H7 (cell line): Measurements from ENCODE around the gene CSTPP1. TPM values are rescaled to one million over a fixed set of nuclear protein-coding genes. Genes with fewer than 3 reads are reported as not detected.

Experiments used
- DNase-seq: peaks from one replicate; pipeline ENCODE4 v3.0.0; 2012
- H3K27me3 ChIP-seq: 2 replicates; pipeline ENCODE4 v1.6.0; 2011; ENCODE audit warnings: mild to moderate bottlenecking, low read length; ENCODE audit not compliant: control insufficient read depth, insufficient read depth
- H3K36me3 ChIP-seq: replicated peaks from 2 replicates; pipeline ENCODE4 v1.5.1; 2011; ENCODE audit warnings: low read length; ENCODE audit not compliant: control insufficient read depth, insufficient read depth
- H3K4me3 ChIP-seq: 2 replicates; pipeline ENCODE4 v1.5.1; 2011; ENCODE audit warnings: low read depth, mild to moderate bottlenecking, control low read depth, low read length, moderate library complexity; ENCODE audit not compliant: insufficient read depth
- total RNA-seq: library from RNA; depleted of rRNA; stranded (reverse); fragments of >200 nt; shearing (Covaris generic); gene quantifications from 2 replicates; pipeline ENCODE4 v1.2.3, GENCODE V29; 2014

The CSTPP1 gene
- total RNA-seq, 1 experiment from 2014 or later, result 29.3 TPM

DNA sequence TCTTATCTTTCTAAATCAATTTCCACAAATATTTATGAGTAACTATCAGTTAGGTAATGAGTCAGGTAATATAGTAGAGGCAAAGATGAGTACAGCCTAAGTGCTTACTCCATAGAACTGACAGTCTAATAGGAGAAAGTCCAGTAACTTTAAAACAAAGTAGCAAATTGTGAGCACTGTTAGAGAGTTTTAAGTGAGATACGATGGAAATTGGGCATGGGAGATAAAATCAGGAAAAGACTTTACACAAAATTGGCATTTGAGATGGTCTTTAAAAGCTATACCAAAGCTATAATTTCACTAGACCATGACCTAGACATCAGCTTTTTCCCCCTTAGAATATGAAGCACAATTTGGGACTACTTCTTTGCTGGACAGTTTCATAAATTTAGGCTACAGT, 113.7 kb downstream of the CSTPP1 start:
- H3K27me3 ChIP-seq, result no peaks in the 10 kb centered on the region
- DNase-seq, result no peak
- no peaks in the 10 kb centered on the region for H3K36me3 ChIP-seq
- H3K4me3 ChIP-seq, result no peak overlapping the region

DNA sequence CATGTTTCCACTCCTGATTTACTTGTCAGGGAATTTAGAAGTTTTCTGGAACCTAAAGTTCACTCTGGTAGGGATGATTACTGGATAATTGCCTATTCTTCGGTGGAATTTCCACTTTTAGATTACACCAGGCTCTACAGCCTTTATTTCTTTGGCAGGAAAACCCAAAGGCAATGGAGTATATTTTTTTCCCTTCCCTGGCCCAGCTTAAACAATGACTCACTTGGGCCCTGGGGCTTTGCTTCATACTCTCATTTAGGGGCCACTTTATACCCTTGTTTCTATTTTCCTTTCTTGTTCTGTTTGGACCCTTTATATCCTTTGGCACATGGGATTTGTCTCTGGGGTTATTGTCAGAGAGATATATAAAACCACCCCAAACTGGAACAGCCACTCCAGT, 114.7 kb downstream of the CSTPP1 start:
- no peak for DNase-seq
- no peaks in the 10 kb centered on the region for H3K36me3 ChIP-seq
- no peak overlapping the region for H3K4me3 ChIP-seq
- no peaks in the 10 kb centered on the region for H3K27me3 ChIP-seq

DNA sequence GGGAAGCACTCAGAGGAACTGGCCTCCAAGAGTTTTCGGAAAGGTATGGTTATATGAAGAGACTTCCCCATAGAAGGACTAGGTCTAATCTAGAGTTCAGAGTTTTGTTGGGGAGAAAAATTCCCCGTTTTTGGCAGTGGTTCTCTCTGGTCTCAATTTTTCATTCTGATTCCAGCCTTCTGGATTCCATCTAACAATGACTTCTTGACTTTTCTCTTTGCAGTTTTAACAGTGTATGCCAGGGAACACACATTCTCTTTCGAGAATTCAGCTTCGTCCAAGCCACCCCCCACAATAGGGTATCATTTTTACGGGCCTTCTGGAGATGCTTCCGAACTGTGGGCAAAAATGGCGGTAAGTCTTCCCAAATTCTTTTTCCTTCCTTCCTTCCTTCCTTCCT, 115.6 kb downstream of the CSTPP1 start:
- no peaks in the 10 kb centered on the region for H3K27me3 ChIP-seq
- no peak for DNase-seq
- no peaks in the 10 kb centered on the region for H3K36me3 ChIP-seq
- no peak overlapping the region for H3K4me3 ChIP-seq

- H3K4me3 ChIP-seq, result no peak overlapping the region
- H3K27me3 ChIP-seq, result no peaks in the 10 kb centered on the region
- no peak for DNase-seq
- no peaks in the 10 kb centered on the region for H3K36me3 ChIP-seq
Observed at GRCh38 chr11:47052576-47052975, 116.0 kb downstream of the CSTPP1 start.

DNA sequence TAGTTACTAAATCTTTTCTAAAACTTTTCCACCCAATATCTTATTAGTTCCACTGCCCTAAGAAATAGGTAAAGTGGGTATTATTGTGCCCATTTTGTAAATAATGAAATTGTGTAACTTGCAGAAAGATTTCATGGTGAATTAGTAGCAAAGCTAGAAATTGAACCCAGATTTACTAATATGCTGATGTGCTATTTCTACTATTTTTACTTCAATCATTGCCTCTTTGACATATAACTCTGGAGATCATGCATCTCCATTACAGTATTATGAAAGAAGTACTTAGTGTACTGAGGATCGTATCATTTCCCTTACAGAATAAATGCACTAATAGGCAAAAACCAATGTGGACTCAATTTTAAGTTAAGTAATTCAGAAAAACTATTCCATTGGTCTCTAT, 119.0 kb downstream of the CSTPP1 start:
- Histone ChIP-seq H3K36me3 (no peaks in the 10 kb centered on the region), H3K4me3 (no peak overlapping the region), H3K27me3 (no peaks in the 10 kb centered on the region)
- no peak for DNase-seq

DNA sequence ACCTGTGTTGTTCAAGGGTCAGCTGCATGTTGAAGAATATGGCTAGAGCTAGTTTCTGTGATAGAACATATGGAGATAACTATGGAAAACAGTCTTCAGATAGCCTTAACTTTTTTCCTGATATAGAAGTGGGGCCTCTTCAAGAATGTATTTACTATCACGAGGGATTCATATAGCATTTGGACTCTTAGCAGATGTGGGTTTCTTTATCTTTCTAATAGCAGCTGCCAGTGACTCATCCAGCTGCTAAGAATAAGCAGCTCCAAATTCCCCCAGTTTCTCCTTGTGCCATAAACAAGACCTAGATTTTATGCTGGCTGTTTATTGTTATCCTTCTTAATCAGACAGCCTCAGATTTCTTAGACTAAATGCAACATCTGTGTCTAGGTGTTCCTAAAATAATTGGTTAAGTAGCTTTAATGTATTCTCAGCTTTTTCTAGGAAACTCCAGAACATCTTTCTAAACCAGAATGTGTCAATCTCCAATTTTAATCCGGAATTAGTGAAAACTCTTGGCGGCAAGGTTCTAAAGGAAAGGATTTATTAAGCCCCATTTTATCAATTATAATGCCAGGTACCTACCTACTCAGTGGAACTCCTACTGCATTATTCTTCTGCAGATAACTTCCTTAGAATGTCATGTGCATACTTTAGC, 119.8 kb downstream of the CSTPP1 start:
- no peak overlapping the region for H3K4me3 ChIP-seq
- no peaks in the 10 kb centered on the region for H3K36me3 ChIP-seq
- DNase-seq, result no peak

GRCh38 chr11:47057365-47057764, 120.8 kb downstream of the CSTPP1 start:
- H3K27me3 ChIP-seq, result no peaks in the 10 kb centered on the region
- H3K36me3 ChIP-seq, result no peaks in the 10 kb centered on the region
- no peak for DNase-seq
- H3K4me3 ChIP-seq, result no peak overlapping the region

More for the DNA sequence above, 119.8 kb downstream of the CSTPP1 start:
- H3K27me3 ChIP-seq, result no peaks in the 10 kb centered on the region

DNA sequence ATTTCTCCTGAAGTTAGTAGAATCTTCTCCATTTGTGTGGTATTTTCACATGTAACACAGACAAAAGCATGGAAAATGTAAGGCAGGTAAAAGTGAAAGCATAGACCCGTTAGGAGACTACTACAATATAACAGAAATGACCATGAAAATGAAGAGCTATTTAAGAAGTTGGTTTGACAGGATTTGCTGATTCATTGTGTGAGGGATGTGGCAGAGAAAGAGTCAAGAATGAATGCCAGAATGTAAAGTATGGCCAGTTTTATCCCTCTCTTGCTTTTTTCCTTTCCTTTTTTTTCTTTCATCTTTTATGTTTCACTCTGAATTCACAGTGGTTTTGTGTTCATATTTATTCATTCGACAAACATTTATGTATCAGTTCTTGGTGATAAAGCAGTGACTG, 124.2 kb downstream of the CSTPP1 start:
- H3K27me3 ChIP-seq, result no peaks in the 10 kb centered on the region
- DNase-seq, result no peak
- H3K4me3 ChIP-seq, result no peak overlapping the region
- no peaks in the 10 kb centered on the region for H3K36me3 ChIP-seq

DNA sequence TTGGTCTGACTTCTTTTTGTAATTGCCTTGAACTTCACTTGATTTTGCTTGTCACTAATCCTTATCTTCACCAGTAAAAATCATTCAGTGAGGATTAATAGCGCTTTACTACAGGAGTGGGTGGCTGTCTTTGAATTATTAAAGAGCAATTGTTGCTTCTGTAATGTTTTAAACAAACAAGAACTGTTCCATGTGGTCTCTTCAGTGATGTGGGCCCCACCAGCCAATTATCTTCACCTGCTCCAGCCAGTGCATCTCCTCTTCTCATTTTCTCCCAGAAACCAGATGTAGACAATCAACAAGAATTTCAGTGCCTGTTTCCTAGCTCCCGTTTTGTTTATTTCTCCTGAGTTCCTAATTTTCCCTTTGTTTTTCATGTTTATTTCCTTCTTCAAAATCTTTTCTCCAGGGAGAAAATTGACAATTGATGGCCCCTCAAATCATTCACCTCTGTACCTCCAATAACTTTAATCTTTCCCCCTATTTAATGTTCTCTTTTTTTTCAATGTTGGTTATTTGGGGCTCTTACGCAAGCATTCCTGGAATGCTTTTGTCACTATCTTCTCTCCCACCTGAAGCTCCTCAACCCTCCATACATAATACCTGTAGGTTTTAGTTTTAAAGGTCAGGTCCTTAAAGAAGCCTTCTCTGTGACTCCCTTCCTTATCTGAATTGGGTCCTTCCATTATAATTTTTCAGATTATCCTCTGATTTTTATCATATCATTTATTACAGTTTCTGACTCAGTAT, 125.0 kb downstream of the CSTPP1 start:
- Histone ChIP-seq H3K27me3 (no peaks in the 10 kb centered on the region), H3K36me3 (no peaks in the 10 kb centered on the region), H3K4me3 (no peak overlapping the region)
- no peak for DNase-seq

- H3K36me3 ChIP-seq, result no peaks in the 10 kb centered on the region
- DNase-seq, result no peak
- no peak overlapping the region for H3K4me3 ChIP-seq
- H3K27me3 ChIP-seq, result no peaks in the 10 kb centered on the region
Observed at GRCh38 chr11:47062736-47063135, 126.2 kb downstream of the CSTPP1 start.

DNA sequence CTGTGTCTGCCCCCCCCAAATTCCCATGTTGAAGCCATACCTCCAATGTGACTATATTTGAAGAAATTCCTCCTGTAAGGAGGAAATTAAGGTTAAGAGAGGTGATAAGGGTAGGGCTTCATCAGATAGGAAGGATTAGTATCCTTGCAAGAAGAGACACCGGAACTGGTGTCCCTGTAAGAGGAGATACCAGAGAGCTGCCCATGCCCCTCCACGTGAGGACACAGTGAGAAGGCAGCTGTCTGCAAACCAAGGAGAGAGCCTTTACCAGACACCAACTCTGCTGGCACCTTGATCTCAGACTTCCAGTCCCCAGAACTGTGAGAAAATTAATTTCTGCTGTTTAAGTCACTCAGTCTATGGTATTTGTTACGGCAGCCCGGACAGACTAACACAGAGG, 130.8 kb downstream of the CSTPP1 start:
- Histone ChIP-seq H3K4me3 (no peak overlapping the region), H3K27me3 (no peaks in the 10 kb centered on the region), H3K36me3 (no peaks in the 10 kb centered on the region)
- no peak for DNase-seq

GRCh38 chr11:47070769-47071168, 134.2 kb downstream of the CSTPP1 start:
- no peak for DNase-seq
- Histone ChIP-seq H3K27me3 (no peaks in the 10 kb centered on the region), H3K36me3 (no peaks in the 10 kb centered on the region), H3K4me3 (no peak overlapping the region)

- no peak for DNase-seq
Observed at GRCh38 chr11:47071341-47071740, 134.8 kb downstream of the CSTPP1 start.

GRCh38 chr11:47071791-47072261, 135.3 kb downstream of the CSTPP1 start:
- DNase-seq, result no peak
- Histone ChIP-seq H3K36me3 (no peaks in the 10 kb centered on the region), H3K27me3 (no peaks in the 10 kb centered on the region), H3K4me3 (no peak overlapping the region)

More at GRCh38 chr11:47071341-47071740, 134.8 kb downstream of the CSTPP1 start:
- Histone ChIP-seq H3K4me3 (no peak overlapping the region), H3K36me3 (no peaks in the 10 kb centered on the region), H3K27me3 (no peaks in the 10 kb centered on the region)

- Histone ChIP-seq H3K4me3 (no peak overlapping the region), H3K36me3 (no peaks in the 10 kb centered on the region), H3K27me3 (no peaks in the 10 kb centered on the region)
- DNase-seq, result no peak
Observed at GRCh38 chr11:47078751-47079521, 142.4 kb downstream of the CSTPP1 start.
